IMR-90 (cell line): Measurements from ENCODE around the gene MEIS3. TPM values are rescaled to one million over a fixed set of nuclear protein-coding genes. Genes with fewer than 3 reads are reported as not detected.

Experiments used
- ATAC-seq: fragments of 200-7000 bp; cut with Tn5 transposase; 2 replicates; pipeline ENCODE4 v1.9.1; 2020; ENCODE audit warnings: low read depth, mild to moderate bottlenecking, moderate library complexity
- BruUV-seq: library from RNA; stranded (reverse); fragments of 400-500 nt; replicated peaks from 2 replicates; lab custom pipeline; 2021; lab: Mats Ljungman, UMichigan
- CTCF ChIA-PET: fragments of 300-600 bp; formaldehyde crosslinking; extraction: SDS; loops from one replicate; lab custom pipeline; 2021; ENCODE audit warnings: antibody characterized with exemption; lab: Yijun Ruan, JAX
- POLR2A ChIA-PET: fragments of 300-600 bp; sonication (Branson Sonifier 250); formaldehyde crosslinking; loops from one replicate; lab custom pipeline; 2022; ENCODE audit warnings: antibody characterized with exemption; ENCODE audit not compliant: unreplicated experiment; lab: Charles Lee
- DNase-seq: peaks from one replicate; pipeline ENCODE4 v3.0.0; 2013
- H2AFZ ChIP-seq: replicated peaks from 2 replicates; pipeline ENCODE3; 2013; ENCODE audit warnings: low read length, mild to moderate bottlenecking; ENCODE audit not compliant: poor library complexity
- H2AK5ac ChIP-seq: 2 replicates; pipeline ENCODE4 v1.6.1; 2013; ENCODE audit warnings: low read depth, low read length, inconsistent platforms
- H2AK9ac ChIP-seq: replicated peaks from 2 replicates; pipeline ENCODE3; 2013; ENCODE audit warnings: mild to moderate bottlenecking, low read depth, low read length, moderate library complexity; ENCODE audit not compliant: poor library complexity
- H2BK120ac ChIP-seq: 2 replicates; pipeline ENCODE4 v1.6.1; 2013; ENCODE audit warnings: low read depth, low read length, inconsistent platforms
- H2BK15ac ChIP-seq: 3 replicates; pipeline ENCODE4 v1.6.1; 2013; ENCODE audit warnings: low read depth, low read length, inconsistent platforms
- H2BK20ac ChIP-seq: 2 replicates; pipeline ENCODE4 v1.6.1; 2013; ENCODE audit warnings: low read depth, mild to moderate bottlenecking, inconsistent platforms, low read length, moderate library complexity
- H2BK5ac ChIP-seq: 2 replicates; pipeline ENCODE4 v1.6.1; 2013; ENCODE audit warnings: mild to moderate bottlenecking, low read depth, low read length, inconsistent platforms; ENCODE audit not compliant: poor library complexity, severe bottlenecking
- H3K14ac ChIP-seq: replicated peaks from 2 replicates; pipeline ENCODE4 v1.6.1; 2013; ENCODE audit warnings: low read depth, low read length, inconsistent platforms
- H3K18ac ChIP-seq: 2 replicates; pipeline ENCODE4 v1.6.1; 2013; ENCODE audit warnings: low read depth, low read length, control low read depth
- H3K23ac ChIP-seq: 2 replicates; pipeline ENCODE4 v1.6.1; 2013; ENCODE audit warnings: low read depth, low read length, inconsistent platforms
- H3K27ac ChIP-seq: 2 replicates; pipeline ENCODE4 v1.5.1; 2013; ENCODE audit warnings: mild to moderate bottlenecking, control low read depth, low read length; ENCODE audit not compliant: insufficient read depth
- H3K27me3 ChIP-seq: 2 replicates; pipeline ENCODE4 v1.6.1; 2013; ENCODE audit warnings: low read length; ENCODE audit not compliant: control insufficient read depth, insufficient read depth
- H3K36me3 ChIP-seq: 2 replicates; pipeline ENCODE4 v1.6.1; 2013; ENCODE audit warnings: low read length, mixed read lengths; ENCODE audit not compliant: control insufficient read depth, insufficient read depth
- H3K4ac ChIP-seq: 2 replicates; pipeline ENCODE4 v1.6.1; 2013; ENCODE audit warnings: low read depth, low read length, inconsistent platforms
- H3K4me1 ChIP-seq: 2 replicates; pipeline ENCODE4 v1.6.1; 2013; ENCODE audit warnings: low read length, mixed read lengths; ENCODE audit not compliant: control insufficient read depth, insufficient read depth
- H3K4me2 ChIP-seq: 2 replicates; pipeline ENCODE4 v1.6.1; 2013; ENCODE audit warnings: low read depth, mild to moderate bottlenecking, control low read depth, low read length, moderate library complexity
- H3K4me3 ChIP-seq: 2 replicates; pipeline ENCODE4 v1.5.1; 2013; ENCODE audit warnings: low read depth, mild to moderate bottlenecking, control low read depth, low read length, moderate library complexity; ENCODE audit not compliant: insufficient read depth
- H3K56ac ChIP-seq: 2 replicates; pipeline ENCODE4 v1.6.1; 2013; ENCODE audit warnings: low read length, inconsistent platforms; ENCODE audit not compliant: insufficient read depth; ENCODE audit errors: extremely low read depth
- H3K79me1 ChIP-seq, 2 experiments: 2 replicates each; pipeline ENCODE4 v1.6.1; 2013; ENCODE audit warnings: low read length in 2 of 2, inconsistent platforms in 1 of 2, low read depth in 1 of 2
- H3K9ac ChIP-seq: 2 replicates; pipeline ENCODE4 v1.6.1; 2013; ENCODE audit warnings: low read depth, low read length, control low read depth
- H3K9me1 ChIP-seq: 2 replicates; pipeline ENCODE4 v1.6.1; 2013; ENCODE audit warnings: low read length, inconsistent platforms; ENCODE audit not compliant: insufficient read depth
- H3K9me3 ChIP-seq: 2 replicates; pipeline ENCODE4 v1.6.1; 2013; ENCODE audit warnings: low read length; ENCODE audit not compliant: control insufficient read depth, insufficient read depth
- H4K20me1 ChIP-seq: 2 replicates; pipeline ENCODE4 v1.6.1; 2013; ENCODE audit warnings: low read length, inconsistent platforms; ENCODE audit not compliant: insufficient read depth
- H4K5ac ChIP-seq: 2 replicates; pipeline ENCODE4 v1.6.1; 2013; ENCODE audit warnings: mild to moderate bottlenecking, low read depth, low read length, control low read depth
- H4K8ac ChIP-seq, 2 experiments: 2 replicates each; pipeline ENCODE4 v1.6.1; 2013; ENCODE audit warnings: low read depth in 2 of 2, low read length in 2 of 2, control low read depth in 1 of 2, inconsistent platforms in 1 of 2
- H4K91ac ChIP-seq: 2 replicates; pipeline ENCODE4 v1.6.1; 2013; ENCODE audit warnings: low read depth, low read length, inconsistent platforms; ENCODE audit not compliant: insufficient read depth
- MAFK ChIP-seq: IDR thresholded peaks from 2 replicates; pipeline ENCODE4 v1.6.1; 2012; ENCODE audit warnings: low read depth, low read length, improper control_type of control experiment
- RFX5 ChIP-seq: IDR thresholded peaks from 2 replicates; pipeline ENCODE4 v1.8.0; 2012; ENCODE audit warnings: low read depth, mild to moderate bottlenecking, low read length, moderate library complexity
- dilution Hi-C: fragments of 300-500 bp; cut with HindIII; formaldehyde crosslinking; loops from one replicate; pipeline ENCODE4 v1.14.3; 2018; ENCODE audit warnings: low sequenced_read_pairs; ENCODE audit not compliant: unreplicated experiment
- in situ Hi-C: fragments of 300-500 bp; cut with MboI; formaldehyde crosslinking; loops from 3 replicates; pipeline ENCODE4 v1.14.3; 2019; ENCODE audit warnings: low sequenced_read_pairs, inconsistent platforms, mixed read lengths
- intact Hi-C: fragments of 100-400 bp; cut with micrococcal nuclease; formaldehyde crosslinking; loops from 2 replicates; pipeline ENCODE4 v1.10.0; 2022
- polyA plus RNA-seq, 3 experiments: library from polyadenylated mRNA; depleted of rRNA; stranded (reverse); fragments of >200 nt; gene quantifications; 2 replicates each; pipeline ENCODE4 v1.2.3, GENCODE V29; 2012; ENCODE audit warnings: low replicate concordance in 1 of 3
- total RNA-seq: library from RNA; depleted of rRNA; stranded (reverse); fragments of >200 nt; gene quantifications from 2 replicates; pipeline ENCODE4 v1.2.3, GENCODE V29; 2012

MEIS3 gene
- total and polyA plus RNA-seq, 2 of the 4 experiments (the other 2 are of a cell fraction): 32.4 to 33.0 TPM

DNA sequence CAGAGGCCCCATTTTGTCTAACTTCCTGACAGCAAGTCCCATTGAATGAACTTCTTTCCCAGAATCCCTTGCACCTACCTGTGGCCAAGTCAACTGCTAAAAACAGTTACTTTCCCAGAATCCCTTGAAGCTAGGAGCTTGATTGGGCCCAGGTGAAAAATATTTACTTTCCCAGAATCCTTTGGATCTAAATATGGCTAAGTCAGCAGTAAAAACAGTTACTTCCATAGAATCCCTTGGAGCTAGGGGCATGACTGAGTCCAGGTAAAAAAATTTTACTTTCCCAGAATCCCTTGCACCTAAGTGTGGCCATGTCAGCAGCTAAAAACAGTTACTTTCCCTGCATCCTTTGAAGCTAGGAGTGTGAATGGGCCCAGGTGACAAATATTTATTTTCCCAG, 13.2 kb upstream of the MEIS3 start:
- intact Hi-C loops: no loop called here
- H4K8ac ChIP-seq: no peak overlapping the region
- no peaks in the 10 kb centered on the region for H3K9me3 ChIP-seq
- H3K27me3 ChIP-seq: peaks cover 3% of the 10 kb centered on the region; the same call in 1 of the 2 replicates
- no peak overlapping the region for H3K14ac ChIP-seq
- no peak overlapping the region for H3K9ac ChIP-seq
- H4K5ac ChIP-seq: no peak overlapping the region
- no peak overlapping the region for H3K18ac ChIP-seq
- H3K36me3 ChIP-seq: no peaks in the 10 kb centered on the region
- BruUV-seq: no TSS peak
- H2AK5ac ChIP-seq: no peak overlapping the region
- H4K91ac ChIP-seq: no peak overlapping the region
- no peak for ATAC-seq
- dilution Hi-C loops: no loop called here
- no peak overlapping the region for H2BK120ac ChIP-seq
- H2BK15ac ChIP-seq: no peak overlapping the region
- POLR2A ChIA-PET: no interaction called here
- in situ Hi-C loops: loop anchor here (10.0 kb wide), 1 partner anchor 352 kb away; no protein-coding TSS in a partner anchor
- CTCF ChIA-PET: interaction anchor here (1.0 to 2.2 kb wide), 2 partner anchors 51 to 275 kb away, joined by 5 to 10 read pairs; partner anchors contain the start of gene KPTN
- H3K4ac ChIP-seq: no peak overlapping the region
- H2BK20ac ChIP-seq: no peak overlapping the region
- H3K56ac ChIP-seq: no peak overlapping the region
- peaks cover 3% of the 10 kb centered on the region; the same call in 1 of the 2 replicates for H3K4me1 ChIP-seq
- no peak for DNase-seq
- peaks cover 11% of the 10 kb centered on the region; the same call in 1 of the 2 replicates for H3K9me1 ChIP-seq
- H3K27ac ChIP-seq: no peak overlapping the region
- no peaks in the 10 kb centered on the region for H3K79me1 ChIP-seq
- no peak overlapping the region for H2BK5ac ChIP-seq
- no peak overlapping the region for H3K4me2 ChIP-seq
- H2AK9ac ChIP-seq: no peak overlapping the region
- no peak for TF ChIP-seq RFX5
- peak; percentile 44; the same call in 1 of the 2 replicates for TF ChIP-seq MAFK
- no peak overlapping the region for H2AFZ ChIP-seq
- peaks cover 6% of the 10 kb centered on the region; the same call in 1 of the 2 replicates for H4K20me1 ChIP-seq
- H3K4me3 ChIP-seq: no peak overlapping the region
- no peak overlapping the region for H3K23ac ChIP-seq
